Stomach smooth muscle (tissue), 2 donors: ENCODE measurements around the gene YAP1.

Experiments
- H3K27ac ChIP-seq: one replicate; pipeline ENCODE4 v1.7.0; 2013; ENCODE audit warnings: mild to moderate bottlenecking, low read length, inconsistent platforms
- H3K27me3 ChIP-seq, 2 donors: one replicate each; pipeline ENCODE4 v1.7.0; 2013; ENCODE audit warnings: low read length in 2 of 2; ENCODE audit not compliant: insufficient read depth in 2 of 2, control insufficient read depth in 1 of 2
- H3K36me3 ChIP-seq, 2 donors: one replicate each; pipeline ENCODE4 v1.7.0; 2013; ENCODE audit warnings: low read length in 2 of 2; ENCODE audit not compliant: control insufficient read depth in 2 of 2, insufficient read depth in 2 of 2
- H3K4me1 ChIP-seq: one replicate; pipeline ENCODE4 v1.7.0; 2013; ENCODE audit warnings: low read length; ENCODE audit not compliant: control insufficient read depth, insufficient read depth
- H3K4me3 ChIP-seq, 2 donors: one replicate each; pipeline ENCODE4 v1.7.0; 2013; ENCODE audit warnings: low read length in 2 of 2
- H3K9ac ChIP-seq, 2 donors: one replicate each; pipeline ENCODE4 v1.7.0; 2013; ENCODE audit warnings: low read length in 2 of 2, mild to moderate bottlenecking in 1 of 2
- H3K9me3 ChIP-seq, 2 donors: one replicate each; pipeline ENCODE4 v1.7.0; 2013; ENCODE audit warnings: low read length in 2 of 2; ENCODE audit not compliant: control insufficient read depth in 2 of 2
- donor health status: healthy.
- donor health status: Pancreatic carcinoma.

Gene YAP1

GRCh38 chr11:102097186-102097585 lies 13.1 kb upstream of the YAP1 start:
- H3K36me3 ChIP-seq, result no peaks in the 10 kb centered on the region
- no peaks in the 10 kb centered on the region for H3K9me3 ChIP-seq
- H3K4me3 ChIP-seq, result no peak overlapping the region
- no peaks in the 10 kb centered on the region for H3K4me1 ChIP-seq
- H3K27me3 ChIP-seq, result no peaks in the 10 kb centered on the region
- no peak overlapping the region for H3K27ac ChIP-seq
- H3K9ac ChIP-seq, result no peak overlapping the region

- no peaks in the 10 kb centered on the region for H3K9me3 ChIP-seq
- no peak overlapping the region for H3K4me3 ChIP-seq
- no peaks in the 10 kb centered on the region for H3K4me1 ChIP-seq
- no peaks in the 10 kb centered on the region for H3K36me3 ChIP-seq
- no peak overlapping the region for H3K27ac ChIP-seq
- no peak overlapping the region for H3K9ac ChIP-seq
- no peaks in the 10 kb centered on the region for H3K27me3 ChIP-seq
Measured at GRCh38 chr11:102099755-102100154, 10.5 kb upstream of the YAP1 start.

DNA sequence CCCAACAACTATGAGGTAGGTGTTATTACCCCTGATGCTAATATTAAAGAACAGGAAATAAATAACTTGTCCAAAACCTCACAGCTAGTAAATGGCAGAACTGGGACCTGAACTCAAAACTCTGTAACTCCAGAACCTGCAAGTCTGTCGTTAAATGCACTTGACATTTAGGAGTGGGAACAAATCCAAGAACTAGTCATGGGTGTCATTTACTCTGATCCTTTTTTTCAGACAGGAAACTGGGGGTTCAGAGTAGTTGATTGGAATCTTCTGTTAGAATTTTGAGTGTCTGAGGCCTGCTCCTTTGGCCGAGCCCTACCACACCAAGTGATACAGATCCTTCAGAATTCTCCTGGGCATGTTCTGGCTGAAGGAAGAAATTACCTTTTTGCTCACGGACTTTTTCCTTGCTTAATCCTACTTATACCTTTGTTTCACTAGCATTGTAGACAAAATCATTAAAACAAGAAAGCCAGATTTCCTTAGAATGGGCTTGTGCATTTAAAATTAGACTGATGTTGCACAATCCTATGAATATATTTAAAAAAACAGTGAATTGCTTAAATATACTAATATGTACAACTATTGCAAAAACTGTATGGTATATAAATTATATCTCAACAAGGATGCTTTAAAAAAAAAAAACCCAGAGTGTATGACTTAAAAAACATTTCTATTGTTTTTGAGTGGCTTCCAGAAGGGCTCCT lies 1.4 kb upstream of the YAP1 start:
- H3K4me1 ChIP-seq, result peaks cover 4% of the 10 kb centered on the region
- H3K27me3 ChIP-seq, result no peaks in the 10 kb centered on the region
- H3K27ac ChIP-seq, result peak overlapping the region; percentile 88
- peak overlapping the region; percentile 87 to 91 for H3K9ac ChIP-seq
- H3K9me3 ChIP-seq, result no peaks in the 10 kb centered on the region
- H3K36me3 ChIP-seq, result no peaks in the 10 kb centered on the region
- H3K4me3 ChIP-seq, result peak overlapping the region; percentile 48 to 88

DNA sequence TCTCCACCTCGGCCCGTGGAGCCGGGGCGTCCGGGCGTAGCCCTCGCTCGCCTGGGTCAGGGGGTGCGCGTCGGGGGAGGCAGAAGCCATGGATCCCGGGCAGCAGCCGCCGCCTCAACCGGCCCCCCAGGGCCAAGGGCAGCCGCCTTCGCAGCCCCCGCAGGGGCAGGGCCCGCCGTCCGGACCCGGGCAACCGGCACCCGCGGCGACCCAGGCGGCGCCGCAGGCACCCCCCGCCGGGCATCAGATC lies 439 bp downstream of the YAP1 start:
- Histone ChIP-seq H3K4me1 (peaks cover 4% of the 10 kb centered on the region), H3K36me3 (no peaks in the 10 kb centered on the region), H3K9ac (peak overlapping the region; percentile 76 to 91), H3K4me3 (peak overlapping the region; percentile 88 to 94), H3K27ac (peak overlapping the region; percentile 88), H3K9me3 (no peaks in the 10 kb centered on the region), H3K27me3 (no peaks in the 10 kb centered on the region)

- Histone ChIP-seq H3K27ac (peak overlapping the region; percentile 88), H3K9me3 (no peaks in the 10 kb centered on the region), H3K4me1 (peaks cover 4% of the 10 kb centered on the region), H3K27me3 (no peaks in the 10 kb centered on the region), H3K9ac (peak overlapping the region; percentile 84 to 91), H3K36me3 (no peaks in the 10 kb centered on the region), H3K4me3 (peak overlapping the region; percentile 88 to 94)
Measured at GRCh38 chr11:102111011-102111786, 952 bp downstream of the YAP1 start.

DNA sequence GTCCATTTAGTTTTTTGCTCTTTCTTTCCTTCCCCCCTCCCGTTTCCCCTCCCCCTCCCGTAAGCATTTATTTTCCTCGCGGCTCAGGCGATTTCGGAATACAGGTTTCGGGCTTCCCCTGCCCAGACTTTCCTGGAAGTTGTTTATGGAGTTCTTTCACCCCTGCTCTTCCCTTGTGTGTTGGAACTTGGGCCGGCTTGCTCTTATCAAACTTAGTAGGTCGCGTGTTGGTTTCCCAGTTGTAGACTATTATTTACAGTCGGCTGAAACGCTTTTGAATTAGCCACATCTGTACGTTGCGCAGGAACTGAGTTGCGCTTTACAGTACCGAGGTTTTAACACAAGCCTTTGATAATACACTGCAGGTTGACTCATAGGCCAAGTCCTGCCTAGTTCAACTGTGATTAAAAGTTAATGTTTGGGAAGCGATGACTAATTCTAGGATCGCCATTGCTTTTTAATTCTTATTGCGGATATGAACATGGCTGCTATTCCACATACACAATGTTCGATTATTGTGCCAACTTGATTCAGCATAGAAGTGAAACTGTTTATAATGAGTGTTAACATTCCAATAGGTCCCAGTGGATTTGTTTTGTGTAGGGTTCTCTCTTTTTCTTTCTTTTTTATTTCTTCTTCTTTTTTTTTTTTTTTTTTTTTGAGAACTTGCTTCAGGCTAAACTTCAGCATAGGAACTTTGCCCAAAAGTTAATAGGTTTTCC lies 1.7 kb downstream of the YAP1 start:
- peak overlapping the region; percentile 88 to 94 for H3K4me3 ChIP-seq
- peak overlapping the region; percentile 84 to 91 for H3K9ac ChIP-seq
- H3K9me3 ChIP-seq, result no peaks in the 10 kb centered on the region
- H3K36me3 ChIP-seq, result no peaks in the 10 kb centered on the region
- H3K27me3 ChIP-seq, result no peaks in the 10 kb centered on the region
- peaks cover 4% of the 10 kb centered on the region for H3K4me1 ChIP-seq
- peak overlapping the region; percentile 88 for H3K27ac ChIP-seq

DNA sequence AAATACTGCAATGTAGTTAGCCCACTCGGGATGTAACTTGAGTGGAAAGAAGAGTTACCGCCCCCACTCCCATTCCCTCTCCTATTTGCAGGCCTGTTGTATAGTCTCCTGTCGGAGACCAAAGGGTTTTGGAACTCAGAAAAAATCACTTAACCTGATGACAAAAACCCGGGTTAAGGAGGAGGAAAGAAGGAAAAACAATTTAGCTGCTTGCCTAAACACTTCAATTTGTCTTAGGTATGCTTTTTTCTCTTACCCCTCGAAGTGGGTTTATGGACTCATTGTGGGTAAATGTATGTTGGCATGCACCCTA lies 2.2 kb downstream of the YAP1 start:
- Histone ChIP-seq H3K36me3 (no peaks in the 10 kb centered on the region), H3K27me3 (no peaks in the 10 kb centered on the region), H3K4me1 (peaks cover 4% of the 10 kb centered on the region), H3K27ac (peak overlapping the region; percentile 88), H3K9ac (peak overlapping the region; percentile 84 to 91), H3K9me3 (no peaks in the 10 kb centered on the region), H3K4me3 (peak overlapping the region; percentile 88 to 94)

- H3K9ac ChIP-seq, result no peak overlapping the region
- no peak overlapping the region for H3K27ac ChIP-seq
- H3K27me3 ChIP-seq, result no peaks in the 10 kb centered on the region
- no peaks in the 10 kb centered on the region for H3K9me3 ChIP-seq
- H3K4me3 ChIP-seq, result no peak overlapping the region
- H3K36me3 ChIP-seq, result no peaks in the 10 kb centered on the region
- peaks cover 4% of the 10 kb centered on the region for H3K4me1 ChIP-seq
Measured at GRCh38 chr11:102114032-102114431, 3.8 kb downstream of the YAP1 start.

DNA sequence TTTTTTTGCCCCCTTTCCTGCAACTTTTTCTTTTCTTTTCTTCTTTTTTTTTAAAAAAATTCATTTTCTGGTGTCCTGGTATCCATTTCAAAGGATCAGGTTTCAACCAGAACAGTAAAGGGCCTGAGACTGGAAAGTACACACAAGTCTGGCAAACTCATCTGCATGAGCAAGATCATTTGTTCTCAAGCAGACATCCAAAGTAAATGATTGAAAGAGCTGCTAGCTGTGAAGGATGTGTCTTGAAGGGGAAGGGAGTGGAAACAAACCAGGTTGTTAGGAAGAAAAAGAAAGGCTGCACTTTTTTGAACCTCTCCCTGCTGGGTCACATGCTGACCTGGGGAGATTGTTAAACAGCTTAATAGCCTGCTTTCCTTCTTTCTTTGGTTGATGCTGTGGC lies 5.3 kb downstream of the YAP1 start:
- Histone ChIP-seq H3K36me3 (no peaks in the 10 kb centered on the region), H3K27me3 (no peaks in the 10 kb centered on the region), H3K4me1 (no peaks in the 10 kb centered on the region), H3K9ac (no peak overlapping the region), H3K27ac (no peak overlapping the region), H3K4me3 (no peak overlapping the region), H3K9me3 (no peaks in the 10 kb centered on the region)

GRCh38 chr11:102116453-102117205 lies 6.4 kb downstream of the YAP1 start:
- H3K27ac ChIP-seq, result no peak overlapping the region
- no peaks in the 10 kb centered on the region for H3K27me3 ChIP-seq
- no peak overlapping the region for H3K4me3 ChIP-seq
- no peaks in the 10 kb centered on the region for H3K36me3 ChIP-seq
- H3K4me1 ChIP-seq, result no peaks in the 10 kb centered on the region
- no peaks in the 10 kb centered on the region for H3K9me3 ChIP-seq
- H3K9ac ChIP-seq, result no peak overlapping the region
